GM18868 (cell line): Measurements from ENCODE around the gene TSEN34.

Experiments used
- ATAC-seq: cut with Tn5 transposase; IDR thresholded peaks from one replicate; pipeline ENCODE4 v1.9.1; 2021; ENCODE audit warnings: mild to moderate bottlenecking, moderate library complexity; ENCODE audit not compliant: unreplicated experiment

TSEN34 gene

GRCh38 chr19:54191011-54191810, at the start of gene TSEN34:
TSEN34 (plus strand) TSS chr19:54191308; CDS start chr19:54191365, 57 bp downstream.
- ATAC-seq, result peak; percentile 25

- no peak for ATAC-seq
These were observed 49.8 kb upstream of the TSEN34 start for GRCh38 chr19:54141356-54141755.

- ATAC-seq, result no peak
These were observed 48.8 kb upstream of the TSEN34 start for GRCh38 chr19:54142166-54142780.

GRCh38 chr19:54145541-54146158, 45.5 kb upstream of the TSEN34 start:
- ATAC-seq, result no peak

GRCh38 chr19:54147676-54148075, 43.4 kb upstream of the TSEN34 start:
- ATAC-seq, result no peak

GRCh38 chr19:54148158-54148557, 43.0 kb upstream of the TSEN34 start:
- ATAC-seq, result no peak

- no peak for ATAC-seq
These were observed 41.9 kb upstream of the TSEN34 start for GRCh38 chr19:54149021-54149812.

- no peak for ATAC-seq
These were observed 39.6 kb upstream of the TSEN34 start for GRCh38 chr19:54151362-54152035.

GRCh38 chr19:54152267-54152666, 38.8 kb upstream of the TSEN34 start:
- ATAC-seq, result no peak

GRCh38 chr19:54152878-54153524, 38.1 kb upstream of the TSEN34 start:
- no peak for ATAC-seq

GRCh38 chr19:54153731-54154326, 37.3 kb upstream of the TSEN34 start:
- ATAC-seq, result no peak

- ATAC-seq, result no peak
These were observed 36.3 kb upstream of the TSEN34 start for GRCh38 chr19:54154603-54155345.

GRCh38 chr19:54155694-54156093, 35.4 kb upstream of the TSEN34 start:
- ATAC-seq, result no peak

- ATAC-seq, result no peak
These were observed 34.6 kb upstream of the TSEN34 start for GRCh38 chr19:54156490-54156889.

GRCh38 chr19:54156953-54157352, 34.2 kb upstream of the TSEN34 start:
- no peak for ATAC-seq

GRCh38 chr19:54158812-54159351, 32.2 kb upstream of the TSEN34 start:
- no peak for ATAC-seq

GRCh38 chr19:54159352-54160181, 31.5 kb upstream of the TSEN34 start, which contains the start of gene LENG1:
LENG1 (minus strand) TSS chr19:54159721; CDS start chr19:54159695, 26 bp downstream.
- ATAC-seq, result peak; percentile 93
